PC-9 (cell line): Measurements from ENCODE around the gene SMC6. TPM values are rescaled to one million over a fixed set of nuclear protein-coding genes. Genes with fewer than 3 reads are reported as not detected.

Source experiments
- BruUV-seq: library from RNA; stranded (reverse); fragments of 400-500 nt; replicated peaks from 2 replicates; lab custom pipeline; 2021; lab: Mats Ljungman, UMichigan
- CTCF ChIA-PET: fragments of 300-600 bp; sonication (Branson Sonifier 250); formaldehyde crosslinking; loops from one replicate; lab custom pipeline; 2022; ENCODE audit warnings: antibody characterized with exemption; lab: Charles Lee
- POLR2A ChIA-PET: fragments of 300-600 bp; sonication (Branson Sonifier 250); formaldehyde crosslinking; loops from one replicate; lab custom pipeline; 2022; ENCODE audit warnings: antibody characterized with exemption; ENCODE audit not compliant: unreplicated experiment; lab: Charles Lee
- DNase-seq, 2 experiments: peaks; one replicate each; pipeline versions ENCODE4 v3.0.0 to v3.0.0-alpha.2; 2015 to 2022; ENCODE audit warnings: mixed read lengths in 1 of 2
- H2AFZ ChIP-seq: fragments of 200-600 bp; sonication (generic); 2 replicates; pipeline ENCODE4 v1.8.1; 2017; ENCODE audit warnings: antibody characterized with exemption
- H3F3A ChIP-seq: fragments of 200-600 bp; sonication (generic); 2 replicates; pipeline ENCODE4 v1.8.1; 2017; ENCODE audit warnings: antibody characterized with exemption, mild to moderate bottlenecking, low read depth; ENCODE audit not compliant: insufficient read depth
- H3K27ac ChIP-seq: fragments of 200-600 bp; sonication (generic); 2 replicates; pipeline ENCODE4 v1.6.1; 2016; ENCODE audit warnings: mixed run types
- H3K27me3 ChIP-seq: fragments of 200-600 bp; sonication (generic); 2 replicates; pipeline ENCODE4 v1.6.1; 2016; ENCODE audit warnings: low read depth, mixed run types; ENCODE audit not compliant: insufficient read depth
- H3K36me3 ChIP-seq: fragments of 200-600 bp; sonication (generic); 2 replicates; pipeline ENCODE4 v1.6.1; 2016; ENCODE audit warnings: low read depth, mixed run types
- H3K4me1 ChIP-seq: fragments of 200-600 bp; sonication (generic); replicated peaks from 2 replicates; pipeline ENCODE4 v1.6.1; 2016; ENCODE audit warnings: mixed run types; ENCODE audit not compliant: insufficient read depth
- H3K4me2 ChIP-seq: fragments of 200-600 bp; sonication (generic); 2 replicates; pipeline ENCODE4 v1.6.1; 2017; ENCODE audit warnings: mixed run types
- H3K4me3 ChIP-seq: fragments of 200-600 bp; sonication (generic); 2 replicates; pipeline ENCODE4 v1.6.1; 2016; ENCODE audit warnings: mixed run types
- H3K79me2 ChIP-seq: fragments of 200-600 bp; sonication (generic); 2 replicates; pipeline ENCODE4 v1.6.1; 2017; ENCODE audit warnings: low read depth, mixed run types
- H3K9me2 ChIP-seq: fragments of 200-600 bp; sonication (generic); 2 replicates; pipeline ENCODE4 v1.8.1; 2017; ENCODE audit warnings: mild to moderate bottlenecking; ENCODE audit not compliant: insufficient read depth
- H3K9me3 ChIP-seq: fragments of 200-600 bp; sonication (generic); 2 replicates; pipeline ENCODE4 v1.8.1; 2016; ENCODE audit warnings: low read depth; ENCODE audit not compliant: insufficient read depth
- H4K20me1 ChIP-seq: fragments of 200-600 bp; sonication (generic); 2 replicates; pipeline ENCODE4 v1.8.1; 2017; ENCODE audit not compliant: insufficient read depth
- CTCF ChIP-seq: fragments of 200-600 bp; sonication (generic); conservative IDR thresholded peaks from 2 replicates; pipeline ENCODE4 v1.6.1; 2017; ENCODE audit warnings: mixed run types, antibody characterized with exemption, mild to moderate bottlenecking, moderate library complexity
- EZH2 ChIP-seq: fragments of 200-600 bp; sonication (generic); IDR thresholded peaks from 2 replicates; pipeline ENCODE4 v1.8.0; 2017; ENCODE audit warnings: antibody characterized with exemption, low read depth
- intact Hi-C: fragments of 100-400 bp; cut with micrococcal nuclease; formaldehyde crosslinking; loops from one replicate; pipeline ENCODE4 v1.10.0; 2022; ENCODE audit not compliant: unreplicated experiment
- total RNA-seq: library from RNA; stranded (reverse); gene quantifications from 2 replicates; pipeline ENCODE4 v1.2.3, GENCODE V29; 2021

SMC6 gene
- total RNA-seq, 1 experiment from 2014 or later, result 19.2 TPM

DNA sequence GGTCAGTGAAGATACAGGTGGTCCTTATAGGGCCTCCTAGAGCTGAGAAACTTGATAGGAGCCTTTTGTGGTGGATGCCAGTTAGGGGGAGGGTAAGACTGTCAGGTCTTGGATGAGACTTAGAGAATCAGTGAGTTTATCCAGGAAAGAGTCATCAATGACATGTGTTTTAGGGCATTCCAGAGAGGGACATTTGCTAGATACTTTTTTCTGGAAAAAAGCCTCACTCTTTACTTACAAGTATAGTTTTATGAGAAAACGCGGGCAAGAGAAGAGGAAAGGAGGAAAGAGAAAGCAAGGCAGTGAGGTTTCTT, 38.2 kb upstream of the SMC6 start:
- intact Hi-C loops, result no loop called here
- no peaks in the 10 kb centered on the region for H3K4me1 ChIP-seq
- H3K4me3 ChIP-seq, result no peak overlapping the region
- TF ChIP-seq CTCF, result no peak
- no peak for TF ChIP-seq EZH2
- no peak overlapping the region for H3K27ac ChIP-seq
- POLR2A ChIA-PET, result no interaction called here
- CTCF ChIA-PET, result no interaction called here
- H3K4me2 ChIP-seq, result no peak overlapping the region
- no peaks in the 10 kb centered on the region for H4K20me1 ChIP-seq
- no peaks in the 10 kb centered on the region for H3K9me3 ChIP-seq
- H3K79me2 ChIP-seq, result no peaks in the 10 kb centered on the region
- H2AFZ ChIP-seq, result no peak overlapping the region
- H3K9me2 ChIP-seq, result no peaks in the 10 kb centered on the region
- H3K36me3 ChIP-seq, result no peaks in the 10 kb centered on the region
- BruUV-seq, result no TSS peak
- DNase-seq, result no peak
- no peaks in the 10 kb centered on the region for H3F3A ChIP-seq
- H3K27me3 ChIP-seq, result no peaks in the 10 kb centered on the region; the same call in 1 of the 2 replicates

DNA sequence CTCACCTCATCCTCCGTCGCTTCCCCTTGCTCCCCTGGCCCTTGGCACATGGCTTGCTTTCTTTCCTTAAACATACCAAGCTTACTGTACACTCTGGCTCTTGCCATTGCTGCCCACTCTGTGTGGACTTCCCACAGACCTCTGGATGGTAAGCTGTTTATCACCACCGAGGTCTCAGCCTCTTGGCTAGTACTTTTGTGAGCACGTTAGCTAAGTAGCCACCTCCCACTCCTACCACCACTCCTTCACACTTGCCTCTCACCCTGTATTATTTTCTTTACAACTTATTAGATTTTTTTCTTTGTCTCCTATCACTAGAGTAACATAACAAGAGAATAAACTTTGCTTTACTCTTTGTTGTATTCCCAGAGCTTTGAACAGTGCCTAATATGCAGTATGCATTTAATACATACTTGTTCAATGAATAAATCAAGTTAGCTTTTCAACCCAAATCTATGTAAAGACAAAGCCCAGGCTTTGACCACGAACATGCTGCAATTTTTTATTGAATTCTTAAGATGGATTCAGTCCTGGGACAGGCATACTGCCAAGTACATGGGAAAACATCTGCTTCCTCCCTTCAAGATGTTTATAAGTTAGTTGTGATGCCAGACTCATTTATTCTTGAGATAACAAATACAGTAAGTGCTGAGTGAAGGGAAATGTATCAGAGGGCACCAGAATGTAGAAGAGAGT, 37.7 kb upstream of the SMC6 start:
- BruUV-seq, result no TSS peak
- Histone ChIP-seq H3K9me3 (no peaks in the 10 kb centered on the region), H3K9me2 (no peaks in the 10 kb centered on the region), H2AFZ (no peak overlapping the region), H3K79me2 (no peaks in the 10 kb centered on the region), H3K36me3 (no peaks in the 10 kb centered on the region), H3F3A (no peaks in the 10 kb centered on the region), H3K27me3 (no peaks in the 10 kb centered on the region; the same call in 1 of the 2 replicates), H4K20me1 (no peaks in the 10 kb centered on the region), H3K4me3 (no peak overlapping the region), H3K4me1 (no peaks in the 10 kb centered on the region), H3K27ac (no peak overlapping the region), H3K4me2 (no peak overlapping the region)
- no peak for DNase-seq
- TF ChIP-seq CTCF (no peak), EZH2 (no peak)
- CTCF ChIA-PET, result no interaction called here
- POLR2A ChIA-PET, result no interaction called here
- intact Hi-C loops, result no loop called here

- Histone ChIP-seq H3K4me1 (no peaks in the 10 kb centered on the region), H3K79me2 (no peaks in the 10 kb centered on the region), H4K20me1 (no peaks in the 10 kb centered on the region), H3K9me3 (no peaks in the 10 kb centered on the region), H2AFZ (no peak overlapping the region), H3K9me2 (no peaks in the 10 kb centered on the region), H3K27ac (no peak overlapping the region), H3K36me3 (no peaks in the 10 kb centered on the region), H3K4me3 (no peak overlapping the region), H3K4me2 (no peak overlapping the region), H3K27me3 (no peaks in the 10 kb centered on the region; the same call in 1 of the 2 replicates), H3F3A (no peaks in the 10 kb centered on the region)
- POLR2A ChIA-PET, result no interaction called here
- CTCF ChIA-PET, result no interaction called here
- DNase-seq, result no peak
- no TSS peak for BruUV-seq
- TF ChIP-seq CTCF, result no peak
- no peak for TF ChIP-seq EZH2
- intact Hi-C loops, result no loop called here
Measured at GRCh38 chr2:17790536-17790935, 36.9 kb upstream of the SMC6 start.
